Parathyroid adenoma (tissue), 2 donors: ENCODE data around the gene ENOX1.

ENCODE experiments used
- H2AFZ ChIP-seq: fragments of 300-600 bp; sonication (generic); one replicate; pipeline ENCODE4 v1.7.0; 2017; ENCODE audit warnings: antibody characterized with exemption, mild to moderate bottlenecking
- H3K27ac ChIP-seq: fragments of 300-600 bp; sonication (generic); one replicate; pipeline ENCODE4 v1.7.0; 2017
- H3K27me3 ChIP-seq: fragments of 300-600 bp; sonication (generic); one replicate; pipeline ENCODE4 v1.7.0; 2017; ENCODE audit warnings: low read length; ENCODE audit not compliant: control insufficient read depth, insufficient read depth
- H3K36me3 ChIP-seq: fragments of 300-600 bp; sonication (generic); one replicate; pipeline ENCODE4 v1.7.0; 2017; ENCODE audit warnings: low read length; ENCODE audit not compliant: control insufficient read depth, insufficient read depth
- H3K4me1 ChIP-seq: fragments of 300-600 bp; sonication (generic); one replicate; pipeline ENCODE4 v1.7.0; 2017; ENCODE audit warnings: control low read depth
- H3K4me2 ChIP-seq: fragments of 300-600 bp; sonication (generic); one replicate; pipeline ENCODE4 v1.7.0; 2017; ENCODE audit warnings: low read length
- H3K4me3 ChIP-seq: fragments of 300-600 bp; sonication (generic); one replicate; pipeline ENCODE4 v1.7.0; 2017; ENCODE audit warnings: low read depth, low read length
- H3K79me2 ChIP-seq: fragments of 300-600 bp; sonication (generic); one replicate; pipeline ENCODE4 v1.7.0; 2017; ENCODE audit warnings: control low read depth
- H3K9ac ChIP-seq: fragments of 300-600 bp; sonication (generic); one replicate; pipeline ENCODE4 v1.7.0; 2017; ENCODE audit warnings: mild to moderate bottlenecking
- H3K9me3 ChIP-seq: fragments of 300-600 bp; sonication (generic); one replicate; pipeline ENCODE4 v1.7.0; 2017; ENCODE audit warnings: low read length; ENCODE audit not compliant: control insufficient read depth
- TF ChIP-seq, protein P1 (sequence below): fragments of 300-600 bp; sonication (generic); IDR thresholded peaks from one replicate; pipeline ENCODE4 v1.7.0; 2017; ENCODE audit warnings: antibody characterized with exemption, mild to moderate bottlenecking
- donor health status: primary hyperparathyroidism.

The ENOX1 gene

DNA sequence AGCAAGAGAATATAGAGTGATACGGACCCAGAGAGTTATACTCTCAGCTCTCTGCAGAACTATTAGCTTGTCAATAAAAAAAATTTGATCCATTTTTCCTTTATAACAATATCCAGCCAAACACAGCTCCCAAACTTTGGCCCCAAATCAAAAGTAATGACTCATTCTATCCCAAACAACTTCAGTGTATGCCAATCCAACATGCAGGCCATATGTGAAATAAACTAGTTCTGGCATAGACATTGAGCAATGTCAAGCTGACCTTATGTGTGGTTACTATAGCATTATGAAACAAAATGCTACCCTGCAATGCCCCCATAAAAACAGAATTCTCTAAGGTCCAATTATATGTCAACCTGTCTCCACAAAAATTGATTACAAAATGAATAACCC, 553.9 kb downstream of the ENOX1 start:
- TF ChIP-seq, protein P1, sequence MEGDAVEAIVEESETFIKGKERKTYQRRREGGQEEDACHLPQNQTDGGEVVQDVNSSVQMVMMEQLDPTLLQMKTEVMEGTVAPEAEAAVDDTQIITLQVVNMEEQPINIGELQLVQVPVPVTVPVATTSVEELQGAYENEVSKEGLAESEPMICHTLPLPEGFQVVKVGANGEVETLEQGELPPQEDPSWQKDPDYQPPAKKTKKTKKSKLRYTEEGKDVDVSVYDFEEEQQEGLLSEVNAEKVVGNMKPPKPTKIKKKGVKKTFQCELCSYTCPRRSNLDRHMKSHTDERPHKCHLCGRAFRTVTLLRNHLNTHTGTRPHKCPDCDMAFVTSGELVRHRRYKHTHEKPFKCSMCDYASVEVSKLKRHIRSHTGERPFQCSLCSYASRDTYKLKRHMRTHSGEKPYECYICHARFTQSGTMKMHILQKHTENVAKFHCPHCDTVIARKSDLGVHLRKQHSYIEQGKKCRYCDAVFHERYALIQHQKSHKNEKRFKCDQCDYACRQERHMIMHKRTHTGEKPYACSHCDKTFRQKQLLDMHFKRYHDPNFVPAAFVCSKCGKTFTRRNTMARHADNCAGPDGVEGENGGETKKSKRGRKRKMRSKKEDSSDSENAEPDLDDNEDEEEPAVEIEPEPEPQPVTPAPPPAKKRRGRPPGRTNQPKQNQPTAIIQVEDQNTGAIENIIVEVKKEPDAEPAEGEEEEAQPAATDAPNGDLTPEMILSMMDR: no peak
- Histone ChIP-seq H3K4me2 (no peak overlapping the region), H3K9me3 (no peaks in the 10 kb centered on the region), H3K9ac (no peak overlapping the region), H3K27ac (no peak overlapping the region), H3K36me3 (no peaks in the 10 kb centered on the region), H3K4me1 (no peaks in the 10 kb centered on the region), H3K79me2 (no peaks in the 10 kb centered on the region), H3K27me3 (no peaks in the 10 kb centered on the region), H3K4me3 (no peak overlapping the region), H2AFZ (no peak overlapping the region)

DNA sequence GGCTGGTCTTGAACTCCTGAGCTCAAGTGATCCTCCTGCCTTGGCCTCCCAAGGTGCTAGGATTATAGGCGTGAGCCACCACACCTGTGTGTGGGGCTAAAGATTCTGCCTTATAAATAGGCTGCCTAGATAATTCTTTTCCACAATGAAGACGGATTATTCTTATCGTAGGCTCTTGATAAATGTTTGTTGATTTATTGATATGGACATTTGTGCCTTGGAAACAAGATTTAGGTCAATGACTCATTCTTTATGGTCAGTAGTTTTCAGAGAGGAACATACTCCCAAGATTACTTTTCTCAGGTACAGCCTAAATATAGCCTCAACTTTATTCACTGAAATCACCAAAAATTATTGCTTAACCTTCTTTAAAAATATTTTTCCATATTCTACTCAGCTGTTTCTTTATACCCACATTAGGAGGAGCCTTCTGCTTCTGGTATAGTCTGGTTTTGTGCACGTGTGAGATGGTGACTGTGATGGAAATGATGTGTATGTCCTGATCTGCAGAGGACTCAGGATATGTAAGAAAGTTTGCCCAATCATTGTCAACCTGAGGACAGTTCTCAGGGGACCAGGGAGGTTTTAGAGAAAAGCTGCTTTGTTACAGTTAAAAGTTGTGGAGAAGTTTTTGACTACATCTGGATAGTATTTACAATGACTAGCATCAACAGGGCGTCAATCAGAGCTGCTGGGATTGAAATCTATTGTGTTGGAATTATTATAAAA, 554.5 kb downstream of the ENOX1 start:
- Histone ChIP-seq H3K27me3 (no peaks in the 10 kb centered on the region), H3K79me2 (no peaks in the 10 kb centered on the region), H3K27ac (no peak overlapping the region), H2AFZ (no peak overlapping the region), H3K9me3 (no peaks in the 10 kb centered on the region), H3K4me1 (no peaks in the 10 kb centered on the region), H3K4me2 (no peak overlapping the region), H3K4me3 (no peak overlapping the region), H3K36me3 (no peaks in the 10 kb centered on the region), H3K9ac (no peak overlapping the region)
- TF ChIP-seq, protein P1: no peak

DNA sequence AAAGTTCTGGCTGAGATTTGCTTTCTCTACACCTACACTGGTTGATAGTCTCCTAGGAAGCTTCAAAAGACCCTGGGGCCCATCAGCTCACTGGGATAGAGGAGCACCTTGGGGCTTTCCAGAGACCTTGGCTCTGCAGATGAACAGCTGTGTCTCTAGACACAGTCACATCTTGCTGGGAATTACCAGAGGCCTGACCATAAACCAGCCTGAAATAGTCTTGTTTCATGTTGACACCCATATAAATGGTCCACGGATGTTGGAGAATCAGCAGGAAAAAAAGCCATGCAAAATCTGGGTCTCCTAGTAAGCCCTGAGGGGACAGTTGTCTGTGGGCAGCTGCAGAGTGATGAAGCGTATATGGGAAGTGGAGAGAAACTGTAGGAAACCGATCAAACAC, 555.8 kb downstream of the ENOX1 start:
- Histone ChIP-seq H2AFZ (no peak overlapping the region), H3K79me2 (no peaks in the 10 kb centered on the region), H3K9me3 (no peaks in the 10 kb centered on the region), H3K27me3 (no peaks in the 10 kb centered on the region), H3K27ac (no peak overlapping the region), H3K9ac (no peak overlapping the region), H3K4me3 (no peak overlapping the region), H3K36me3 (no peaks in the 10 kb centered on the region), H3K4me2 (no peak overlapping the region), H3K4me1 (no peaks in the 10 kb centered on the region)
- TF ChIP-seq, protein P1: no peak

DNA sequence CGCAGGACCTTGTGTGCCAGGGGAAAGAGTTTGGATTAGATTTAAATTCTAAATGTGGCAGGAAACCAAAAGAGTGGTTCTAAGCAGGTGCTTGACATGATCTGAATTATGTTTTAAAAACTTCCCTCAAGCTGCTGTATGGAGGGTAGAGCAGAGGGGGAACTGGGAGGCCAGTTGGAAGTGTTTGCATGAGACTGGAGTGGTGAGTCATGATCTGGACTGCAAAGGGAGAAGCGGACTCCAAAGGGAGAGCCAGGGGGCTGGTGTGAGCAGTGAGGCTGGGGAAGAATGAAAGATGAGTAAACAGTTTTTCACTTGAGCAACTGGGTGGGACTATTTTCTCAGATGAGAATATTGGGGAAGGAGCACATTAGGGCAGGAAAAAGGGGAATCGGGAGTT, 557.3 kb downstream of the ENOX1 start:
- H2AFZ ChIP-seq: no peak overlapping the region

More for the DNA sequence above, 557.3 kb downstream of the ENOX1 start:
- H3K36me3 ChIP-seq: no peaks in the 10 kb centered on the region
- TF ChIP-seq, protein P1: no peak
- no peaks in the 10 kb centered on the region for H3K9me3 ChIP-seq
- H3K9ac ChIP-seq: no peak overlapping the region
- H3K79me2 ChIP-seq: no peaks in the 10 kb centered on the region
- H3K27ac ChIP-seq: no peak overlapping the region
- H3K4me3 ChIP-seq: no peak overlapping the region
- no peaks in the 10 kb centered on the region for H3K4me1 ChIP-seq
- no peak overlapping the region for H3K4me2 ChIP-seq
- no peaks in the 10 kb centered on the region for H3K27me3 ChIP-seq
